ENCODE measurements around the gene EVX2.

EVX2 gene

GRCh38 chr2:176122052-176122682, 38.4 kb upstream of the EVX2 start:
- no peak for DNase-seq (ENCODE audit: low spot score)

DNA sequence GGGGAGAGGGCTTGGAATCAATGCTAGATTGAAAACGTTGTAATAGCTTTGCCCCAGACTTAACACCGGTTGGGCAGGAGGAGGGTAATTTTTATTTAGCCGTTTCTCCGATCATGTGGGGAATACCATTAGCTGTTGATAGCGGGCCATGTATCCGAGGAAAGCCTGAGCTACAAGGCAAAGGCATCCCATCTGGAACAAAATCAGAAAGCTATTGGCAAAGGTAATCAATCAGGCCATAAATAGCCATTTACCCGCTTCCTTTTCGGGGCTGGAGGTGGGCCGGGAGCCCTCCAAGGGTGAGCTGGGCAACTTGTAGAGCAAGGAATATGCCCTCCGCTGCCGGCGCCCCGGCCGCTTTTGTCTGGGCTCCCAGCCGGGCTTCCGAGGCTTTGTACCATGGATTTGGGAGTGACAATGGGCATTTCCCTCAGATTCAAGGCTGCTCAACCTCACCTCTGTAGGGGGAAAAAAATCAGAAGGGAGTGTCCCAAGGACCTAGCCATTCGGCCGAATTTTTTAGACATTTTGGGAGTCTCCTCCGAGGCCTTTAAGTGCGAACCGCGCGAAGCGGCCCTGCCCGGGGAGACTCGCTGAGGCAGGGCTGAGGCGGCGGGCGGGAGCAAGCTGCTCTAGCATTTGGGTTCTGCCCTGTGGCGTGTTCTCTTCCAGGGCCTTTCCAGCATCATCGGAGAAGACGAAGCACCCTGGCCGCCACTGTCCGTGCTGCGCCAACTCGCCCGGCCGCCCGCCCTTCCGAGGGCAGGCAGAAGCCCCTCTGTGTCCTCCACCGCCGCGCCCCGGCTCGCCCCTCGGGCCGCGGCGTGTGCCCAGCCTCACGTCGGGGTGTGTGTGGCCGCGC, 37.7 kb upstream of the EVX2 start:
- DNase-seq (ENCODE audit: low spot score): no peak

- DNase-seq (ENCODE audit: low spot score): no peak
Observed at GRCh38 chr2:176120364-176121189, 36.8 kb upstream of the EVX2 start.

DNA sequence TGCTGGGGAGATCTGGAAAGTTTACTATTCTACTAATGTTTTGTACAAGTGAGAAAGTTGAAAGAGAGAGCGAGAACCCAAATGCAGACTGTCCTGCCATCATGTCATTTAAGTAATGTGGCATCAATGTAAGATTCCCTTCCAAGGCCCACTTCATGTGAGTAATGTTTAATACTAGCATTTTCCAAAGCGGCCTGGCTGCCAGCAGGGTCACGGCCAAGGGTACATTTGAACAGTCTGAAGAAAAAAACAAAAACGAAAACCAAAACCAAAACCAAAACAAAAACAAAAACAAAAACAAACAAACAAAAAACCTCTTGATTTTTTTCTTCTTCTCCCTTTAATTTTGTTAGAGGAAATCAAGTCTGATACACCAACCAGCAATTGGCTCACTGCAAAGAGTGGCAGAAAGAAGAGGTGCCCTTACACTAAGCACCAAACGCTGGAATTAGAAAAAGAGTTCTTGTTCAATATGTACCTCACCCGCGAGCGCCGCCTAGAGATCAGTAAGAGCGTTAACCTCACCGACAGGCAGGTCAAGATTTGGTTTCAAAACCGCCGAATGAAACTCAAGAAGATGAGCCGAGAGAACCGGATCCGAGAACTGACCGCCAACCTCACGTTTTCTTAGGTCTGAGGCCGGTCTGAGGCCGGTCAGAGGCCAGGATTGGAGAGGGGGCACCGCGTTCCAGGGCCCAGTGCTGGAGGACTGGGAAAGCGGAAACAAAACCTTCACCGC, 35.0 kb upstream of the EVX2 start:
- DNase-seq (ENCODE audit: low spot score): no peak

GRCh38 chr2:176117823-176118371, 34.1 kb upstream of the EVX2 start:
- DNase-seq (ENCODE audit: low spot score): no peak

DNA sequence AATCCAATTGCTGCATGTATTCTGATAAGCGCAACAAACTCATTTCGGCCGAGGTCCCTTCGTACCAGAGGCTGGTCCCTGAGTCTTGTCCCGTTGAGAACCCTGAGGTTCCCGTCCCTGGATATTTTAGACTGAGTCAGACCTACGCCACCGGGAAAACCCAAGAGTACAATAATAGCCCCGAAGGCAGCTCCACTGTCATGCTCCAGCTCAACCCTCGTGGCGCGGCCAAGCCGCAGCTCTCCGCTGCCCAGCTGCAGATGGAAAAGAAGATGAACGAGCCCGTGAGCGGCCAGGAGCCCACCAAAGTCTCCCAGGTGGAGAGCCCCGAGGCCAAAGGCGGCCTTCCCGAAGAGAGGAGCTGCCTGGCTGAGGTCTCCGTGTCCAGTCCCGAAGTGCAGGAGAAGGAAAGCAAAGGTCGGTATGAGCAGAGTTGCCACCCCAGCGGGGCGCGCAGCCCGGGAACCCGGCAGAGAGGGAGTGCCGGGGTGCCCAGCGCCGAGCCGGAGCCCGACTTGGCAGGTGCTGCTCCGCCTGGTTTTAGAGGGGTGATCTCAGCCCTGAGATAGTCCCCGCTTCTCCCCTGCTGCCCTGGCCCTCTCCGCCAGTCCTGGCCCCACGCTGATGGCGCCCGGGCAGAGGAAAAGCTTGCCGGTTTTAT, 33.5 kb upstream of the EVX2 start:
- DNase-seq (ENCODE audit: low spot score): no peak

DNA sequence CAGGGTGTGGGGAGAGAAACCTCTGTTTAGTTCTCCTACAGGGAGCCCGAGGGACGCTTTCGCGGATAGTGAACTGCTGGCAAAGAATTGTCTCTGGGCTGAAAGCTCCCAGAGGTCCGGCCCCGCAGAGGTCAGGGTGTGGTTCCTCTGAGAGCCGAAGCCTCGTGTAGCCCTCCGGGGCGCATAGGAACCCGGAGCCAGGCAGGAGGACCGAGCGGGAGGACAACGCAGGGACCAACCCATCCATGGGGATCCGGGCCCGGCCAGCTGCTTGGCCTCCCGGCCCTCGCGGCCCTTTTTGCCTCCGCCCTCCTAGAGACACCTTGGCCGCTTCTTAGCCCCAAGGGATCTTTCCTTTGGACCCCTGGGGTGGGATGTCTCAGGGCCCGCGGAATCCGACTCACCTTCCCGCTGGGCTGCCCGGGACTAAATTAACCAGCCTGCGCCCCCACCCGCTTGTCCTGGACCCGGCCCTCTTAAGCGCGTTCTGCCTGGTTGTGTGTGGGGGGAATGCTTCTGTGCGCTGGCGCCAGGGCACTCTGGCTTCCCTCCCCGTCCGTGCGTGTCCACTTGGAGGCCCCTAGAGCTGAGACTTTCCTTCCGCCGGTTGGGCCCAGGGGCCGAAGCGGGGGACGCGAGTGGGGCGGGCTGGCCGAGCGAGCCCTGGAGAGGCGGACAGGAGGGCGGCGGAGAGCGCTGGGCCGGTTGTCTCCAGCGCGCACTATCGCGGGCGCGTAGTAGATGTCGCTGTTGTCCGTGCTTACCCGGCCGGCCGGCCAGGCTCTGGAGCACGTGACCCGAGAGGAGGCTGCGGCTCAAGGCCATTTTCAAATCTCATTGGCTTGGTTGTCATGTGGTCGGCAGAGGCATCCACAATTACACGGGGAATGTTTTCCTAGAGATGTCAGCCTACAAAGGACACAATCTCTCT, 32.4 kb upstream of the EVX2 start, which contains the start of gene HOXD10:
Gene HOXD10 (plus strand): TSS at position 896 of the 931 bp plus-strand sequence. CDS start 56 bp downstream, outside the sequence.
- DNase-seq (ENCODE audit: low spot score): no peak

- DNase-seq (ENCODE audit: low spot score): no peak
Observed at GRCh38 chr2:176114930-176115625, 31.3 kb upstream of the EVX2 start.

- DNase-seq (ENCODE audit: low spot score): no peak
Observed at GRCh38 chr2:176114120-176114929, 30.6 kb upstream of the EVX2 start.

DNA sequence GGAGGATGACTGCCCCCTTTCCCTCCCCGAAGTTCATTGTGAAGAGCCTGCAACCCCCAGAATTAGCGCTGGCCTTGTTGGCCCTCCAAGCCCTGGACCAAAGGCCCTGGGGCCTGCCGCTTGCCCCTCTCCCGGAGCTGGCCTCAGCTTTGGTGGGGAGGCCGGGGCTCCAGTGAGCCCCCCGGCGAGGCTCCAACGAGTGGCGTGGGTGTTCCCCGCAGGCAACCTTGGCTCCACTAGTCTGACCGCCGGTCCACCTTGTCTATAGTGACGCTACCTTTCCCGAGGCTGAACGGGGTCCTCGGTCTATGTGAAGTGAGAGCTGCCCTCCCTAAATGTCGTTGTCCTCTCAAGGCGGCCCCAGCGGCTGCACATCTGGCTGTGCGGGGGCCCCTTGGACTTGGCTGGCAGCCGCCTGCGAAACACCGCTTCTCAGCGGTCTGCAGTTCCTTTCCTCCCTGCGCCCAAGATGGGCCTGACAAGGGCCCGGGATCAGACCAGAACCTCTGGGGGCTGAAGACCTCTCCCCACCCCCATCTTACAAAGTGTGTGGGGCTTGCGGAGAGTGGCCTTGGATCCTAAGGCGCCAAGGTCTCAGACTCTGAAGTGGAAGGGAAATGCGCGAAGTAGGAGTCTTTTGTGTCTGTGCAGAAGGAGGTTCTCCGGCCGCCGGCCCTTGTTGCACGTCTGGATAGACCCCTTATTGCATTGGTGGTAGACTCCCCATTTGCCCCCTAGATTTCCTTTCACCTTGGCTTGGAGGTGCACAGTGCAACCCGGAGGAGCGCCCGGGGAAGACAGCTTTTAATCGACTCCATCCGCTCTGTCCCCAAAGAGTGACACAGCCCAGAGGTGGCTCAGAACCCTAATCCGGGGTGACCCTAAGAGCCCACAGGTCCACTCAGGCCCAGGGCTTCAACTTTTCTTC, 28.9 kb upstream of the EVX2 start:
- no peak for DNase-seq (ENCODE audit: low spot score)

DNA sequence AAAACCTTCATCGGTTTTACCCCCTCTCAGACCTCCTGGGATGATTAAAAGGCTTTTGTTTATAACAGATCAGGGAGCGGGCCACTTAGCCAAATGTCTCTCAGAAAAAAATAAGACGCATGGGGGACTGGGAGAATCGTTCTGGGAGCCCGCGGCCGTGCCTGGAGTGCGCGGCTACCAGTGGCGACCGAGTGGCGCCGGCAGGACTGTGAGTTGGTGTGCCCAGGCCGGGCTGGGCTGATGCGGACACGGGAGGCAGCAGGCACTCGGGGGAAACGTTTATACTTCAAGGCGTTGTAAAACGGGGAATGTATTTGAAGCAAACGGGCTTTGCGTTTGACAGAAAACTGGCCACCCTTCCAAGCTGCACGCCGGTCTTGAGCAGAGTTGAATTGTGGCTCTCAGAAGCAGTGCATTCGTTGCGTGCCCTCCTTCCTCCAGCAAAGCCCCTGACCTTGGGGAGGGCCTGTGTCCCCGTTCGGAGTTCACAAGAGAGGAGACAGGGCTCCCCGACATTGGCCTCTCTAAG, 28.1 kb upstream of the EVX2 start:
- DNase-seq (ENCODE audit: low spot score): no peak

- no peak for DNase-seq (ENCODE audit: low spot score)
Observed at GRCh38 chr2:176111309-176111663, 27.5 kb upstream of the EVX2 start.

- DNase-seq (ENCODE audit: low spot score): no peak
Observed at GRCh38 chr2:176110415-176111308, 26.9 kb upstream of the EVX2 start.

- no peak for DNase-seq (ENCODE audit: low spot score)
Observed at GRCh38 chr2:176109946-176110345, 26.2 kb upstream of the EVX2 start.

DNA sequence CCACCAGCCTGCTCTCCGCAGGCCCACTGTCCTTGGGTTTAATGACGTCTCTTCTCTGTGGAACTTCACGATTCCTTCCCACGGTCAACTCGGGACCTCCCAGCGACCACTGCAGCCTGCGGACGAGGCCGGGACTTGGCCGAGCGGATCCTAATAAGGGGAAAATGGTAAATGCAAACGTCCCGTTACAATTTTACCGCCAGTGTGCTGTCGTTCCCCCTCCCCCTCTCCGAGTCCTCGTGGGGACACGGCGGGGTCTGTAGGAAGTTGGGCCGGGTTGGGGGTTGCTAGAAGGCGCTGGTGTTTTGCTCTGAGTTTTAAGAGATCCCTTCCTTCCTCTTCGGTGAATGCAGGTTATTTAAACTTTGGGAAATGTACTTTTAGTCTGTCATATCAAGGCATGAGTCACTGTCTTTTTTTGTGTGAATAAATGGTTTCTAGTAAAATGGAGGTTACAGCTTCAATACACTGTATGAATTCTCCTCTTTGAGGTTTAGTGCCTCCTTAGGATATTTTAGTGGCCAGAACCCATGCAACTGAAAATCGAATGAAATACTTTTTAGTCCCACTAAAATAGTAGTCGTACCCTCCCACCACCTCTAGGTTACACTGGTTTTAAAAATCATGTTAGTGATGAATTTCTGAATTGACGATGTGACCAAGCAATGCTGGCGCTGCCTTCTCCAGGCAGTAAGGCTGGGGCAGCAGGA, 25.6 kb upstream of the EVX2 start:
- no peak for DNase-seq (ENCODE audit: low spot score)
